SK-N-SH (cell line): ENCODE data around the gene PAQR7. TPM values are rescaled to one million over a fixed set of nuclear protein-coding genes. Genes with fewer than 3 reads are reported as not detected.

ENCODE experiments used
- CTCF ChIA-PET: fragments of 300-600, 350-600 bp; formaldehyde crosslinking; extraction: SDS; loops from one replicate; lab custom pipeline; 2021; lab: Yijun Ruan, JAX
- POLR2A ChIA-PET: fragments of 350-600 bp; sonication (Branson Sonifier 250); formaldehyde crosslinking; extraction: SDS; loops from one replicate; lab custom pipeline; 2020; ENCODE audit warnings: antibody characterized with exemption, inconsistent platforms; lab: Yijun Ruan, JAX
- DNase-seq: peaks from one replicate; pipeline ENCODE4 v3.0.0; 2012
- H2AFZ ChIP-seq: fragments of 200-600 bp; sonication (generic); 2 replicates; pipeline ENCODE4 v1.8.1; 2016; ENCODE audit warnings: antibody characterized with exemption, mild to moderate bottlenecking, low read depth
- H3F3A ChIP-seq: fragments of 200-600 bp; sonication (generic); replicated peaks from 2 replicates; pipeline ENCODE3; 2016; ENCODE audit warnings: antibody characterized with exemption, mild to moderate bottlenecking; ENCODE audit not compliant: insufficient read depth
- H3K27ac ChIP-seq, 2 experiments: fragments of 200-500 bp in 1 of 2; fragments of 200-600 bp in 1 of 2; sonication (Bioruptor generic) in 1 of 2; sonication (generic), shearing (Covaris generic) in 1 of 2; 2 replicates each; pipeline versions ENCODE4 v1.5.1 to v1.6.1; 2014 to 2016; ENCODE audit warnings: low read depth in 2 of 2, inconsistent platforms in 1 of 2, low read length in 1 of 2, mild to moderate bottlenecking in 1 of 2, mixed read lengths in 1 of 2
- H3K27me3 ChIP-seq: fragments of 200-600 bp; sonication (generic), shearing (Covaris generic); 2 replicates; pipeline ENCODE4 v1.6.1; 2016; ENCODE audit warnings: mixed run types; ENCODE audit not compliant: insufficient read depth
- H3K36me3 ChIP-seq, 2 experiments: fragments of 200-500 bp in 1 of 2; fragments of 200-600 bp in 1 of 2; sonication (Bioruptor generic) in 1 of 2; sonication (generic) in 1 of 2; replicated peaks in 1 of 2; 2 replicates each; pipeline versions ENCODE3 to v1.5.1; 2014 to 2016; ENCODE audit warnings: low read length in 1 of 2, mild to moderate bottlenecking in 1 of 2; ENCODE audit not compliant: insufficient read depth in 2 of 2, control insufficient read depth in 1 of 2
- H3K4me1 ChIP-seq, 2 experiments: fragments of 200-500 bp in 1 of 2; fragments of 200-600 bp in 1 of 2; sonication (Bioruptor generic) in 1 of 2; sonication (generic), shearing (Covaris generic) in 1 of 2; 2 replicates each; pipeline versions ENCODE4 v1.5.1 to v1.6.1; 2014 to 2016; ENCODE audit warnings: low read depth in 1 of 2, low read length in 1 of 2, mixed run types in 1 of 2; ENCODE audit not compliant: insufficient read depth in 2 of 2, control insufficient read depth in 1 of 2
- H3K4me2 ChIP-seq: fragments of 200-600 bp; sonication (generic), shearing (Covaris generic); 2 replicates; pipeline ENCODE4 v1.6.1; 2017; ENCODE audit warnings: mixed run types
- H3K4me3 ChIP-seq, 2 experiments: fragments of 200-500 bp in 1 of 2; fragments of 200-600 bp in 1 of 2; sonication (Bioruptor generic) in 1 of 2; sonication (generic), shearing (Covaris generic) in 1 of 2; 2 replicates each; pipeline versions ENCODE4 v1.5.1 to v1.8.1; 2014 to 2016; ENCODE audit warnings: low read depth in 2 of 2, inconsistent platforms in 1 of 2, low read length in 1 of 2, mild to moderate bottlenecking in 1 of 2, mixed read lengths in 1 of 2, moderate library complexity in 1 of 2
- H3K79me2 ChIP-seq: fragments of 200-600 bp; sonication (generic); 2 replicates; pipeline ENCODE4 v1.8.1; 2017; ENCODE audit warnings: mild to moderate bottlenecking; ENCODE audit not compliant: insufficient read depth
- H3K9ac ChIP-seq: fragments of 200-600 bp; sonication (generic); 2 replicates; pipeline ENCODE4 v1.6.1; 2017; ENCODE audit warnings: mixed run types
- H3K9me2 ChIP-seq: fragments of 200-600 bp; sonication (generic); 2 replicates; pipeline ENCODE4 v1.6.1; 2017; ENCODE audit warnings: mixed run types
- H3K9me3 ChIP-seq: fragments of 200-600 bp; sonication (generic); 2 replicates; pipeline ENCODE4 v1.6.1; 2017; ENCODE audit warnings: mixed run types, mild to moderate bottlenecking, moderate library complexity
- H4K20me1 ChIP-seq: fragments of 200-600 bp; sonication (generic); 2 replicates; pipeline ENCODE4 v1.6.1; 2017; ENCODE audit warnings: mild to moderate bottlenecking, mixed run types; ENCODE audit not compliant: insufficient read depth
- CHD2 ChIP-seq: fragments of 150-350 bp; IDR thresholded peaks from 2 replicates; pipeline ENCODE4 v1.6.1; 2018; ENCODE audit warnings: low read length; ENCODE audit not compliant: partially characterized antibody
- ELF1 ChIP-seq: IDR thresholded peaks from 2 replicates; pipeline ENCODE4 v1.4.0; 2012
- EP300 ChIP-seq, 2 experiments: IDR thresholded peaks; 2 replicates each; pipeline versions ENCODE4 v1.4.0 to v1.6.1; 2012; ENCODE audit warnings: borderline replicate concordance in 1 of 2, low read depth in 1 of 2, low read length in 1 of 2
- FOXJ3 ChIP-seq: sonication (generic); formaldehyde crosslinking; IDR thresholded peaks from 2 replicates; pipeline ENCODE4 v1.5.1; 2020; ENCODE audit warnings: mild to moderate bottlenecking, missing genetic modification reagents
- FOXM1 ChIP-seq: IDR thresholded peaks from 2 replicates; pipeline ENCODE4 v1.4.0; 2012; ENCODE audit warnings: low read depth, mild to moderate bottlenecking
- GATA2 ChIP-seq: sonication (generic); formaldehyde crosslinking; IDR thresholded peaks from 2 replicates; pipeline ENCODE4 v1.5.0; 2020; ENCODE audit warnings: mild to moderate bottlenecking, missing genetic modification reagents
- IRF3 ChIP-seq: fragments of 150-350 bp; IDR thresholded peaks from 2 replicates; pipeline ENCODE4 v1.6.1; 2016; ENCODE audit warnings: mild to moderate bottlenecking, low read depth, low read length
- JUND ChIP-seq: IDR thresholded peaks from 2 replicates; pipeline ENCODE4 v1.4.0; 2012
- MEF2A ChIP-seq: IDR thresholded peaks from 2 replicates; pipeline ENCODE4 v1.4.0; 2012; ENCODE audit warnings: low read depth, borderline replicate concordance
- NFIC ChIP-seq: IDR thresholded peaks from 2 replicates; pipeline ENCODE4 v1.4.0; 2012; ENCODE audit warnings: borderline replicate concordance
- NRF1 ChIP-seq: IDR thresholded peaks from 2 replicates; pipeline ENCODE4 v1.6.1; 2012; ENCODE audit warnings: low read depth, mild to moderate bottlenecking, low read length
- RAD21 ChIP-seq: IDR thresholded peaks from 2 replicates; pipeline ENCODE4 v1.6.1; 2012; ENCODE audit warnings: mild to moderate bottlenecking, low read length
- RCOR1 ChIP-seq: fragments of 150-350 bp; IDR thresholded peaks from 2 replicates; pipeline ENCODE4 v1.6.1; 2017; ENCODE audit warnings: antibody characterized with exemption, low read length
- RFX5 ChIP-seq: IDR thresholded peaks from 2 replicates; pipeline ENCODE4 v1.6.1; 2012; ENCODE audit warnings: mild to moderate bottlenecking, improper control_type of control experiment, low read length
- SIN3A ChIP-seq: IDR thresholded peaks from 2 replicates; pipeline ENCODE4 v1.6.1; 2012; ENCODE audit warnings: low read depth, mild to moderate bottlenecking, low read length, moderate library complexity, borderline replicate concordance
- SMC3 ChIP-seq: IDR thresholded peaks from 2 replicates; pipeline ENCODE4 v1.6.1; 2012; ENCODE audit warnings: low read depth, low read length, improper control_type of control experiment
- TAF1 ChIP-seq: IDR thresholded peaks from 2 replicates; pipeline ENCODE4 v1.6.1; 2012; ENCODE audit warnings: low read depth, mild to moderate bottlenecking, low read length, moderate library complexity, borderline replicate concordance
- YY1 ChIP-seq: IDR thresholded peaks from 2 replicates; pipeline ENCODE4 v1.4.0; 2012; ENCODE audit warnings: low read depth, mild to moderate bottlenecking
- WGBS: methylation state at CpG from one replicate; pipeline ENCODE4 v1.1.6; 2017; ENCODE audit warnings: low lambda C conversion rate; 5-methylcytosine and 5-hydroxymethylcytosine counted together
- polyA plus RNA-seq, 3 experiments: library from polyadenylated mRNA; depleted of rRNA; stranded (reverse); fragments of >200 nt; gene quantifications; 2 replicates each; pipeline ENCODE4 v1.2.3, GENCODE V29; 2012
- TF ChIP-seq, protein P1 (sequence below): fragments of 200-600 bp; sonication (generic); IDR thresholded peaks from 2 replicates; pipeline ENCODE4 v1.6.1; 2017; ENCODE audit warnings: antibody characterized with exemption, mild to moderate bottlenecking, moderate library complexity
- TF ChIP-seq, protein P2 (sequence below): IDR thresholded peaks from 2 replicates; pipeline ENCODE4; 2012
- TF ChIP-seq, protein P3 (sequence below): fragments of 150-350 bp; IDR thresholded peaks from 2 replicates; pipeline ENCODE4 v1.6.1; 2017; ENCODE audit warnings: antibody characterized with exemption, low read length, low read depth, borderline replicate concordance

Gene PAQR7
- polyA plus RNA-seq, 1 of the 3 experiments (the other 2 are of a cell fraction) = 5.6 TPM

DNA sequence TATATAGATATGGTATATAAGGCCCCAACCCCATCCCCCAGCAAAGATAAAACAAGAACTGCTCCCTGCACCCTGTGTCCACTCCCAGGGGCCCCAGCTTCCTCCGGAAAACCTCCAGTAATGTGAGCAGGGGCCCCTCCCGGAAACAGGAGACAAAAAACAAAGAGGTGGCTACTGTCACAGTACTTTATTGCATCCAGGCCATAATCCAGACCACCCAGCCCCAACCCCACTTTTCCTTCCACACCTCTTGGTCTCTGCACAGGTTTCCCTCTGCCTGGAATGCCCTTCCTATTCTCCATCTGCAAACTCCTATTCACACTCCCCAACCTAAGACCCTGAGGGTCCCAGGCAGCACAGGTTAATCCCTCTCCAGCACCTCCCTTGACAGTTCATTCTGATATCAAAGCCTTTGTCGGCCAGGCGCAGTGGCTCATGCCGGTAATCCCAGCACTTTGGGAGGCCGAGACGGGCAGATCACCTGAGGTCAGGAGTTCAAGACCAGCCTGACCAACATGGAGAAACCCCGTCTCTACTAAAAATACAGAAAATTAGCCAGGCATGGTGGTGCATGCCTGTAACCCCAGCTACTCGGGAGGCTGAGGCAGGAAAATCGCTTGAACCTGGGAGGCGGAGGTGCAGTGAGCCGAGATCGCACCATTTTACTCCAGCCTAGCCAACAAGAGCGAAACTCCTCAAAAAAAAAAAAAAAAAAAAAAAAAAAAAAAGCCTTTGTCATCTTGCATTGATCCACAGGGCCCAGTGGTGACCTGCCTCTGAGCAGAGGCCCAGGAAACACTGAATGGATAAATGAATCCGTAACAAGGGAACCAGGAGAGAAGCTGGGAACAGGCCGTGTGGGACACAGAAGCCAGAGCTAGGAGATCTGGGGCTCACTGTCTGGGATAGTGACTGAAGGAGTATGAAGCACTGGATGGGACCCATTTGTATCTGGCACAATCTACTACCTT is 13.9 kb downstream of the PAQR7 start:
- no peaks in the 10 kb centered on the region for H4K20me1 ChIP-seq
- peaks cover 0 to 6% of the 10 kb centered on the region in 2 experiments; a peak in 1 of 4 replicates for H3K4me1 ChIP-seq
- DNase-seq = no peak
- ChIA-PET POLR2A (no interaction called here), CTCF (no interaction called here)
- no peaks in the 10 kb centered on the region for H3K27me3 ChIP-seq
- H3K36me3 ChIP-seq = peaks cover 0 to 4% of the 10 kb centered on the region in 2 experiments
- peaks cover 15% of the 10 kb centered on the region for H3K79me2 ChIP-seq
- no peaks in the 10 kb centered on the region for H3K9me3 ChIP-seq
- no peak overlapping the region for H3K27ac ChIP-seq
- TF ChIP-seq IRF3 (no peak), EP300 (IDR thresholded peaks at IDR 0.05; ENCODE audit: borderline replicate concordance in 1 of 2, low read depth in 1 of 2, low read length in 1 of 2) (no peak), RCOR1 (no peak), MEF2A (no peak), ELF1 (no peak), JUND (no peak), YY1 (no peak), NFIC (no peak), SMC3 (no peak), NRF1 (no peak), CHD2 (no peak)
- no peak overlapping the region for H3K4me3 ChIP-seq
- H3K9ac ChIP-seq = no peak overlapping the region
- no peaks in the 10 kb centered on the region for H3K9me2 ChIP-seq
- no peak overlapping the region for H2AFZ ChIP-seq
- H3K4me2 ChIP-seq = no peak overlapping the region
- 90% methylated on average over 13 of the region's 16 CpGs for WGBS
- H3F3A ChIP-seq = no peaks in the 10 kb centered on the region

DNA sequence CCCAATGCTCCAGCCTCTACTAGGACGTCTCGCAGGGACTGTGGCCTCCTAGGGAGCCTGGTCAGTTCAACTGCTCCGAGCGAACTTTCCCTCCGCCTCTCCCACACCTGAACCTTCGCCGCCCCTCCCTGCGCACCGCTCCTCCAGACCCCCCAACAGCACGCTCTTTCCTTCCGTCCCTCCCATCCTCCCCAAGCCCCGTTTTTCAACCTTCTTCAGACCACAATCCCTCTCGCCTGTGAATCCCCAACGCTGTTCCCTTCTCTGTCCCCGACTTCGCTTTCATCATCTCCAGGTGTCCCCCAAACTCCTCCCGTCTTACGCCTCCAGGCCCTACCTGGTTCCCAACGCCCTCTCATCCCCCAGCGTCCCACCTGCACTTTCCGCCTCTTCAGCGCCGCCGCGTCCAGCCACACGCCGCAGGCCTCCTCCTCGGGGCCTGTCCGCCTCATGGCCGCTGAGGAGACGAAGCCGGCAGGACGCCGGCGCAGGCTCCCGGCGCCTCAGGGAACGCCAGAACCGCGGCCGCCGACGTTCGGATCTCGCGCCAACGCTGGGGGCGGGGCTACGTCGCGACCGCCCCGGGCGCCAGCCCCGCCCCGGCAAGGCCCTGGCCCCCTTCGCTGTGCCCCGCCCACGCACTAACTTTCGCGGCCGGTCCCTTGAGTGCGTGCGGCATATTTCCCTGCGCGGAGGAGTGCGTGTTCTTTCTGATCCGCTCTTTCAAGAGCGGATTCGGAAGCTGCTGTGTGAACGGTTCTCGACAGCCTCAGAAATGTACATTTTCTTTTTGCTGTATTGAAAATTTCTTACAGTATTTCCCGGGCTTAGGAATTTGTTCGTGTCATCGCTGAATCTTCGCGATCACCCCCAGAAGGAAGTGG is 16.4 kb downstream of the PAQR7 start, which contains the start of gene AUNIP:
TSS of gene AUNIP (minus strand) at position 552 of the 884 bp plus-strand sequence. CDS start at position 452, 100 bp downstream.
- no peaks in the 10 kb centered on the region for H3K27me3 ChIP-seq
- DNase-seq = peak; percentile 98
- ChIA-PET CTCF (interaction anchor here (1.0 kb wide), 1 partner anchor 28 kb away, joined by 3 read pairs; no protein-coding TSS in a partner anchor), POLR2A (no interaction called here)
- H3K4me3 ChIP-seq = peak within 1 kb of the TSS; percentile 64 to 65
- H3K27ac ChIP-seq = peak within 1 kb of the TSS; percentile 51 to 66
- peak within 1 kb of the TSS; percentile 99 for H3K4me2 ChIP-seq
- peaks cover 21% of the 10 kb centered on the region for H3K79me2 ChIP-seq
- no peaks in the 10 kb centered on the region for H3K9me2 ChIP-seq
- H3K4me1 ChIP-seq = peaks cover 0 to 6% of the 10 kb centered on the region in 2 experiments; a peak in 1 of 4 replicates
- H3K9ac ChIP-seq = peak within 1 kb of the TSS; percentile 82
- H3K9me3 ChIP-seq = no peaks in the 10 kb centered on the region
- no peaks in the 10 kb centered on the region for H3F3A ChIP-seq
- no peaks in the 10 kb centered on the region for H4K20me1 ChIP-seq
- 2% methylated on average over 67 of the region's 77 CpGs for WGBS
- peaks cover 0 to 4% of the 10 kb centered on the region in 2 experiments for H3K36me3 ChIP-seq
- peak within 1 kb of the TSS; percentile 95 for H2AFZ ChIP-seq
- TF ChIP-seq SIN3A (peak; percentile 99), RFX5 (no peak), FOXM1 (no peak), GATA2 (CRISPR knock-in tag) (no peak), TAF1 (no peak; the same call in 1 of the 2 replicates), RAD21 (no peak), JUND (no peak), NFIC (no peak), FOXJ3 (CRISPR knock-in tag) (no peak)
- TF ChIP-seq, protein P1, sequence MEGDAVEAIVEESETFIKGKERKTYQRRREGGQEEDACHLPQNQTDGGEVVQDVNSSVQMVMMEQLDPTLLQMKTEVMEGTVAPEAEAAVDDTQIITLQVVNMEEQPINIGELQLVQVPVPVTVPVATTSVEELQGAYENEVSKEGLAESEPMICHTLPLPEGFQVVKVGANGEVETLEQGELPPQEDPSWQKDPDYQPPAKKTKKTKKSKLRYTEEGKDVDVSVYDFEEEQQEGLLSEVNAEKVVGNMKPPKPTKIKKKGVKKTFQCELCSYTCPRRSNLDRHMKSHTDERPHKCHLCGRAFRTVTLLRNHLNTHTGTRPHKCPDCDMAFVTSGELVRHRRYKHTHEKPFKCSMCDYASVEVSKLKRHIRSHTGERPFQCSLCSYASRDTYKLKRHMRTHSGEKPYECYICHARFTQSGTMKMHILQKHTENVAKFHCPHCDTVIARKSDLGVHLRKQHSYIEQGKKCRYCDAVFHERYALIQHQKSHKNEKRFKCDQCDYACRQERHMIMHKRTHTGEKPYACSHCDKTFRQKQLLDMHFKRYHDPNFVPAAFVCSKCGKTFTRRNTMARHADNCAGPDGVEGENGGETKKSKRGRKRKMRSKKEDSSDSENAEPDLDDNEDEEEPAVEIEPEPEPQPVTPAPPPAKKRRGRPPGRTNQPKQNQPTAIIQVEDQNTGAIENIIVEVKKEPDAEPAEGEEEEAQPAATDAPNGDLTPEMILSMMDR = no peak
- TF ChIP-seq, protein P2, sequence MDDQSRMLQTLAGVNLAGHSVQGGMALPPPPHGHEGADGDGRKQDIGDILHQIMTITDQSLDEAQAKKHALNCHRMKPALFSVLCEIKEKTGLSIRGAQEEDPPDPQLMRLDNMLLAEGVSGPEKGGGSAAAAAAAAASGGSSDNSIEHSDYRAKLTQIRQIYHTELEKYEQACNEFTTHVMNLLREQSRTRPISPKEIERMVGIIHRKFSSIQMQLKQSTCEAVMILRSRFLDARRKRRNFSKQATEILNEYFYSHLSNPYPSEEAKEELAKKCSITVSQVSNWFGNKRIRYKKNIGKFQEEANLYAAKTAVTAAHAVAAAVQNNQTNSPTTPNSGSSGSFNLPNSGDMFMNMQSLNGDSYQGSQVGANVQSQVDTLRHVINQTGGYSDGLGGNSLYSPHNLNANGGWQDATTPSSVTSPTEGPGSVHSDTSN = no peak
- TF ChIP-seq, protein P3, sequence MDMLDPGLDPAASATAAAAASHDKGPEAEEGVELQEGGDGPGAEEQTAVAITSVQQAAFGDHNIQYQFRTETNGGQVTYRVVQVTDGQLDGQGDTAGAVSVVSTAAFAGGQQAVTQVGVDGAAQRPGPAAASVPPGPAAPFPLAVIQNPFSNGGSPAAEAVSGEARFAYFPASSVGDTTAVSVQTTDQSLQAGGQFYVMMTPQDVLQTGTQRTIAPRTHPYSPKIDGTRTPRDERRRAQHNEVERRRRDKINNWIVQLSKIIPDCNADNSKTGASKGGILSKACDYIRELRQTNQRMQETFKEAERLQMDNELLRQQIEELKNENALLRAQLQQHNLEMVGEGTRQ = no peak
